Measurements from ENCODE around the gene SLC38A8.

- no peak for TF ChIP-seq POLR2A (IDR thresholded peaks at IDR 0.05)
- TF ChIP-seq, protein P1, sequence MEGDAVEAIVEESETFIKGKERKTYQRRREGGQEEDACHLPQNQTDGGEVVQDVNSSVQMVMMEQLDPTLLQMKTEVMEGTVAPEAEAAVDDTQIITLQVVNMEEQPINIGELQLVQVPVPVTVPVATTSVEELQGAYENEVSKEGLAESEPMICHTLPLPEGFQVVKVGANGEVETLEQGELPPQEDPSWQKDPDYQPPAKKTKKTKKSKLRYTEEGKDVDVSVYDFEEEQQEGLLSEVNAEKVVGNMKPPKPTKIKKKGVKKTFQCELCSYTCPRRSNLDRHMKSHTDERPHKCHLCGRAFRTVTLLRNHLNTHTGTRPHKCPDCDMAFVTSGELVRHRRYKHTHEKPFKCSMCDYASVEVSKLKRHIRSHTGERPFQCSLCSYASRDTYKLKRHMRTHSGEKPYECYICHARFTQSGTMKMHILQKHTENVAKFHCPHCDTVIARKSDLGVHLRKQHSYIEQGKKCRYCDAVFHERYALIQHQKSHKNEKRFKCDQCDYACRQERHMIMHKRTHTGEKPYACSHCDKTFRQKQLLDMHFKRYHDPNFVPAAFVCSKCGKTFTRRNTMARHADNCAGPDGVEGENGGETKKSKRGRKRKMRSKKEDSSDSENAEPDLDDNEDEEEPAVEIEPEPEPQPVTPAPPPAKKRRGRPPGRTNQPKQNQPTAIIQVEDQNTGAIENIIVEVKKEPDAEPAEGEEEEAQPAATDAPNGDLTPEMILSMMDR (IDR thresholded peaks at IDR 0.05): no peak
These were observed 16.1 kb upstream of the SLC38A8 start for GRCh38 chr16:84058664-84059063.

Measured in thyroid gland (tissue), 4 donors.